ENCODE measurements around the gene KMT5C.

KMT5C gene

GRCh38 chr19:55389386-55390317 lies 50.0 kb downstream of the KMT5C start:
- DNase-seq, result no peak

GRCh38 chr19:55390461-55390880 lies 50.8 kb downstream of the KMT5C start:
- no peak for DNase-seq

GRCh38 chr19:55391191-55391670 lies 51.6 kb downstream of the KMT5C start:
- no peak for DNase-seq

- no peak for DNase-seq
Measured at GRCh38 chr19:55391702-55392615, 52.3 kb downstream of the KMT5C start.

GRCh38 chr19:55392820-55393761 lies 53.4 kb downstream of the KMT5C start:
- no peak for DNase-seq
